Chondrocyte (in vitro differentiated cells): ENCODE data around the gene TNIK. TPM values are rescaled to one million over a fixed set of nuclear protein-coding genes. Genes with fewer than 3 reads are reported as not detected.

Experiments
- DNase-seq: peaks from one replicate; pipeline ENCODE4 v3.0.0; 2021; ENCODE audit warnings: mixed read lengths, low spot score
- H3K27ac Mint-ChIP-seq: one replicate; pipeline ENCODE4 v1.8.0; 2021; ENCODE audit warnings: mild to moderate bottlenecking, moderate library complexity, mixed read lengths; ENCODE audit not compliant: unreplicated experiment
- H3K27me3 Mint-ChIP-seq: 2 replicates; pipeline ENCODE4 v1.8.0; 2021; ENCODE audit warnings: low read depth, mixed read lengths
- H3K36me3 Mint-ChIP-seq: 2 replicates; pipeline ENCODE4 v1.8.0; 2021; ENCODE audit warnings: low read depth, mixed read lengths
- H3K4me1 Mint-ChIP-seq: 2 replicates; pipeline ENCODE4 v1.8.0; 2021; ENCODE audit warnings: low read depth, mild to moderate bottlenecking, mixed read lengths
- H3K4me3 Mint-ChIP-seq: one replicate; pipeline ENCODE4 v1.8.0; 2021; ENCODE audit warnings: mild to moderate bottlenecking, moderate library complexity, mixed read lengths; ENCODE audit not compliant: unreplicated experiment
- H3K9me3 Mint-ChIP-seq: 2 replicates; pipeline ENCODE4 v1.8.0; 2021; ENCODE audit warnings: low read depth, mixed read lengths
- CTCF ChIP-seq: fragments of 200-600 bp; sonication (generic); IDR thresholded peaks from 2 replicates; pipeline ENCODE4 v1.5.0; 2021; ENCODE audit warnings: antibody characterized with exemption, mild to moderate bottlenecking, moderate library complexity
- total RNA-seq: library from RNA; stranded (reverse); gene quantifications from 3 replicates; pipeline ENCODE4 v1.2.1, GENCODE V29; 2021

TNIK gene
- total RNA-seq, 1 donor from 2014 or later, result 17.5 TPM

DNA sequence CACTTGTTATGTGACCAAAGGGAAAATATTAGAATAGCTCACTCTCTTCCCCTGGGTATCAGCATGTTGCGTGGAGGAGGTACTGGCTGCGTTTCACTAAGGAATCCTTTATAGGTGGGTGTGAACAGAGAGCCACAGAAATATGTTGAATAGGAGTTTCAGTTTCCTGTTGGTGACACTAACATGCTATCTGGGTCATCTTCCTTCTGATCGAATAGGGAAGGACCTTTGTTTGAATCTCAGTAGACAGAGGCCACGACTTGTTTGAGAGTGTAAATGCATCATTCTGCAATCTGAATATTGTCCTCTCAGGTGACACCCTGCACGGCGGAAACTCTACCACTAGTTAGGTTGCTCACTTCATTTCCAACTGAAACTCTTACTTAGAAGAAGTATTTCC lies 275.8 kb downstream of the TNIK start:
- TF ChIP-seq CTCF, result no peak
- Mint-ChIP-seq H3K9me3 (no peaks in the 10 kb centered on the region), H3K4me3 (no peak overlapping the region), H3K27ac (no peak overlapping the region), H3K4me1 (peaks cover 36% of the 10 kb centered on the region), H3K27me3 (no peaks in the 10 kb centered on the region), H3K36me3 (peaks cover 5% of the 10 kb centered on the region)
- no peak for DNase-seq

- Mint-ChIP-seq H3K27ac (no peak overlapping the region), H3K27me3 (no peaks in the 10 kb centered on the region), H3K36me3 (peaks cover 2% of the 10 kb centered on the region), H3K9me3 (no peaks in the 10 kb centered on the region), H3K4me1 (peaks cover 41% of the 10 kb centered on the region), H3K4me3 (no peak overlapping the region)
- no peak for DNase-seq
- TF ChIP-seq CTCF, result peak; percentile 50
Observed at GRCh38 chr3:171183042-171183441, 277.2 kb downstream of the TNIK start.

- H3K9me3 Mint-ChIP-seq, result no peaks in the 10 kb centered on the region
- peaks cover 42% of the 10 kb centered on the region for H3K4me1 Mint-ChIP-seq
- no peak for DNase-seq
- H3K27me3 Mint-ChIP-seq, result no peaks in the 10 kb centered on the region
- no peak overlapping the region for H3K4me3 Mint-ChIP-seq
- no peak for TF ChIP-seq CTCF
- peaks cover 2% of the 10 kb centered on the region for H3K36me3 Mint-ChIP-seq
- no peak overlapping the region for H3K27ac Mint-ChIP-seq
Observed at GRCh38 chr3:171181907-171182690, 278.1 kb downstream of the TNIK start.

GRCh38 chr3:171178714-171179113 lies 281.5 kb downstream of the TNIK start:
- peaks cover 2% of the 10 kb centered on the region for H3K36me3 Mint-ChIP-seq
- TF ChIP-seq CTCF, result no peak

GRCh38 chr3:171177553-171177952 lies 282.7 kb downstream of the TNIK start:
- TF ChIP-seq CTCF, result no peak
- Mint-ChIP-seq H3K36me3 (peaks cover 6% of the 10 kb centered on the region), H3K4me3 (no peak overlapping the region), H3K9me3 (no peaks in the 10 kb centered on the region), H3K4me1 (peaks cover 35% of the 10 kb centered on the region), H3K27me3 (no peaks in the 10 kb centered on the region), H3K27ac (no peak overlapping the region)
- DNase-seq, result no peak

More at GRCh38 chr3:171178714-171179113, 281.5 kb downstream of the TNIK start:
- H3K4me3 Mint-ChIP-seq, result no peak overlapping the region
- DNase-seq, result no peak
- peaks cover 35% of the 10 kb centered on the region for H3K4me1 Mint-ChIP-seq
- H3K27ac Mint-ChIP-seq, result no peak overlapping the region
- no peaks in the 10 kb centered on the region for H3K27me3 Mint-ChIP-seq
- no peaks in the 10 kb centered on the region for H3K9me3 Mint-ChIP-seq
